ENCODE data around the gene HERPUD2.

Gene HERPUD2

GRCh38 chr7:35623381-35623780 lies 71.6 kb downstream of the HERPUD2 start:
- no peak for TF ChIP-seq Cebpa-rat (IDR thresholded peaks at IDR 0.05)
- Histone ChIP-seq H4K20me1 (no peaks in the 10 kb centered on the region), H3K9ac (no peak overlapping the region), H3K36me3 (peaks cover 10% of the 10 kb centered on the region), H3K9me3 (no peaks in the 10 kb centered on the region), H3K27me3 (no peaks in the 10 kb centered on the region), H3K27ac (no peak overlapping the region), H3K4me3 (no peak overlapping the region), H3K4me1 (no peaks in the 10 kb centered on the region), H3K4me2 (no peak overlapping the region)

GRCh38 chr7:35619863-35620262 lies 75.1 kb downstream of the HERPUD2 start:
- no peak overlapping the region for H3K4me2 ChIP-seq

DNA sequence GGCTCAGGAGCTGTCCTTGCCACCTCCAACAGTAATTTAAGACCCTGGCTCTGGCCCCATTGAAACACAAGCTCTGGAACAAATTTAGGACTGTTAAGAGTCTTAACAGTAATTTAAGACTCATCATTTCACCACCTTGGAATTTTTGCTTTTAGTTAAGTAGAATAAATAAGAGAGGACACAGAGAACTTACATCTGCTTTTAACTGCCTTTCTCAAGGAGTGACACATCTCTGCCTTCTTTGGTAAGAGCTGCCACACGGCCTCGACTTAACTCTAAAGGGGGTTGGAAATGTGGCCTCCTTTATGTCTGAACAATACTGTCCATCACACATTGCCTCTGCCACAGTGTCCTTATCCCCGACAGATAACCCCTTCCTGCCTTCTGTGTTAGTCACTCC lies 77.9 kb downstream of the HERPUD2 start:
- Histone ChIP-seq H3K9ac (no peak overlapping the region), H3K4me2 (no peak overlapping the region), H3K36me3 (no peaks in the 10 kb centered on the region), H3K27ac (no peak overlapping the region), H3K27me3 (no peaks in the 10 kb centered on the region), H4K20me1 (no peaks in the 10 kb centered on the region), H3K9me3 (no peaks in the 10 kb centered on the region), H3K4me1 (no peaks in the 10 kb centered on the region), H3K4me3 (no peak overlapping the region)
- TF ChIP-seq Cebpa-rat (IDR thresholded peaks at IDR 0.05), result no peak

More at GRCh38 chr7:35619863-35620262, 75.1 kb downstream of the HERPUD2 start:
- Histone ChIP-seq H3K27me3 (no peaks in the 10 kb centered on the region), H3K9ac (no peak overlapping the region), H3K4me1 (no peaks in the 10 kb centered on the region), H3K27ac (no peak overlapping the region), H4K20me1 (no peaks in the 10 kb centered on the region), H3K4me3 (no peak overlapping the region), H3K36me3 (no peaks in the 10 kb centered on the region), H3K9me3 (no peaks in the 10 kb centered on the region)
- TF ChIP-seq Cebpa-rat (IDR thresholded peaks at IDR 0.05), result no peak

DNA sequence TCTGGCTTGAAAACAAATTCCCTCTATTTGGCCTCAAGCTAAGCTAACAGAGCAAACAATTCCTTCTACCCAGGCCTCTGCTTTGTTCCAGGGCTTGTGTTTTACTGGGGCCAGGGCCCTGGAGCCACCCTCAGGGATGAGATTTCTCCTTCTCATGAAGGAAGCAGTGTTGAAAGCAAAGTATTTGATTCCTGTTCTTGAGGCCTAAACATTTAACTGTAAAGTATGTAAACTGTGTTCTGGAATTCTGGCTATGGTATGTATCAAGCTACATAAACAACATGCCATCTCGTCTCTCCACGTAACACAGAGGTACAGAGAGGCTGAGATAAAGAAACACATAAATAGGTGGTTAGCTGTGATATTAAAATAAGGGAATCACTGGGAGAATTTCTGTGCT lies 81.8 kb downstream of the HERPUD2 start:
- no peaks in the 10 kb centered on the region for H4K20me1 ChIP-seq
- no peaks in the 10 kb centered on the region for H3K9me3 ChIP-seq
- H3K4me1 ChIP-seq, result no peaks in the 10 kb centered on the region
- no peak overlapping the region for H3K9ac ChIP-seq
- TF ChIP-seq Cebpa-rat (IDR thresholded peaks at IDR 0.05), result no peak
- no peaks in the 10 kb centered on the region for H3K36me3 ChIP-seq
- no peak overlapping the region for H3K27ac ChIP-seq
- H3K4me2 ChIP-seq, result no peak overlapping the region
- H3K4me3 ChIP-seq, result no peak overlapping the region
- no peaks in the 10 kb centered on the region for H3K27me3 ChIP-seq

DNA sequence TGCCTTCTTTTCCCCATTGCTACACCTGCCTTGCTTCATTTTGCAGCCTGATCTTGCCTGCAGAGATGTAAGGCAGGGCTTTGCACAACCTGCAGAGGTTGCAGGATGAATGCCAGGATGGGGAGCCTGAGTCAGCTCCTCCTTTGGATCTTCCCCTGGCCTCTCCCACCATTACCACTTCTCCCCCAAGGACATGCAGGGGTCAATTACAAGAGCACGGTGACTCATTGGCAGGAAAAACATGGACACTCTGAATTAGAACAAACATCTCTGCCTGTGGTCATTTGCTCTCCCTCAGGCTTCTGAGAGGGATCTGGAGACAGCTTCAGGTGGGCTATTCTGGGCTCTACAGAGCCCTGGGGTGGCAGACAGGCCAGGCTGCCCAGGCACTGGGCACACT lies 89.2 kb downstream of the HERPUD2 start:
- no peak for TF ChIP-seq Cebpa-rat (IDR thresholded peaks at IDR 0.05)
- no peak overlapping the region for H3K9ac ChIP-seq
- no peaks in the 10 kb centered on the region for H3K27me3 ChIP-seq
- H3K4me3 ChIP-seq, result no peak overlapping the region
- no peak overlapping the region for H3K27ac ChIP-seq
- no peak overlapping the region for H3K4me2 ChIP-seq
- no peaks in the 10 kb centered on the region for H3K4me1 ChIP-seq
- no peaks in the 10 kb centered on the region for H3K9me3 ChIP-seq
- H4K20me1 ChIP-seq, result no peaks in the 10 kb centered on the region
- H3K36me3 ChIP-seq, result no peaks in the 10 kb centered on the region

GRCh38 chr7:35604595-35604994 lies 90.3 kb downstream of the HERPUD2 start:
- Histone ChIP-seq H3K9ac (no peak overlapping the region), H3K27ac (no peak overlapping the region), H3K4me3 (no peak overlapping the region), H3K36me3 (no peaks in the 10 kb centered on the region), H4K20me1 (no peaks in the 10 kb centered on the region), H3K4me2 (no peak overlapping the region), H3K4me1 (no peaks in the 10 kb centered on the region), H3K9me3 (no peaks in the 10 kb centered on the region), H3K27me3 (no peaks in the 10 kb centered on the region)
- TF ChIP-seq Cebpa-rat (IDR thresholded peaks at IDR 0.05), result no peak

DNA sequence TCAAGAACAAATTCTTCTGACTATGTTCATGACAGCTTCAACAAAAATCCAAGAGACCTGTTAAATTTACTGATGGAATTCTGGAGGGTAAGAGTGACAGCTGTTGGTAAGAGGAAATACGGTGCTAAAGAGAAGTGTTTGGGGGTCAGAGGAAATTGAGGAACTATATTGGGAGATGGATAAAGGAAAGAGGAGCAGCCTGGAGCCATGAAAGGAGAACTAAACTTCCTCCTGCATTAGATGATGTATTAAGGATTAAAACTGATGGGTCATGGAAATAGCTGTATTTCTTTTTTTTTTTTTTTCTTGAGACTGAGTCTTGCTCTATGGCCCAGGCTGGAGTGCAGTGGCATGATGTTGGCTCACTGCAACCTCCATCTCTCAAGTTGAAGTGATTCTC lies 95.3 kb downstream of the HERPUD2 start:
- H3K9ac ChIP-seq, result no peak overlapping the region
- H4K20me1 ChIP-seq, result no peaks in the 10 kb centered on the region
- H3K27ac ChIP-seq, result no peak overlapping the region
- no peaks in the 10 kb centered on the region for H3K36me3 ChIP-seq
- TF ChIP-seq Cebpa-rat (IDR thresholded peaks at IDR 0.05), result no peak
- H3K4me2 ChIP-seq, result no peak overlapping the region
- H3K4me3 ChIP-seq, result no peak overlapping the region
- H3K4me1 ChIP-seq, result no peaks in the 10 kb centered on the region; the same call in 1 of the 2 replicates
- no peaks in the 10 kb centered on the region for H3K27me3 ChIP-seq
- H3K9me3 ChIP-seq, result no peaks in the 10 kb centered on the region

- no peak for TF ChIP-seq Cebpa-rat (IDR thresholded peaks at IDR 0.05)
- H3K4me1 ChIP-seq, result no peaks in the 10 kb centered on the region; the same call in 1 of the 2 replicates
- H4K20me1 ChIP-seq, result no peaks in the 10 kb centered on the region
- no peaks in the 10 kb centered on the region for H3K9me3 ChIP-seq
- no peak overlapping the region for H3K27ac ChIP-seq
- no peak overlapping the region for H3K4me2 ChIP-seq
- no peak overlapping the region for H3K9ac ChIP-seq
- no peak overlapping the region for H3K4me3 ChIP-seq
- no peaks in the 10 kb centered on the region for H3K27me3 ChIP-seq
- no peaks in the 10 kb centered on the region for H3K36me3 ChIP-seq
Observed at GRCh38 chr7:35599061-35599460, 95.9 kb downstream of the HERPUD2 start.

GRCh38 chr7:35596061-35596460 lies 98.9 kb downstream of the HERPUD2 start:
- no peaks in the 10 kb centered on the region; the same call in 1 of the 2 replicates for H3K4me1 ChIP-seq
- no peak overlapping the region for H3K4me2 ChIP-seq
- H3K9ac ChIP-seq, result no peak overlapping the region
- H3K27ac ChIP-seq, result no peak overlapping the region
- no peaks in the 10 kb centered on the region for H4K20me1 ChIP-seq
- H3K4me3 ChIP-seq, result no peak overlapping the region
- TF ChIP-seq Cebpa-rat (IDR thresholded peaks at IDR 0.05), result no peak
- no peaks in the 10 kb centered on the region for H3K36me3 ChIP-seq
- H3K27me3 ChIP-seq, result no peaks in the 10 kb centered on the region
- no peaks in the 10 kb centered on the region for H3K9me3 ChIP-seq

GRCh38 chr7:35593899-35594298 lies 101.0 kb downstream of the HERPUD2 start:
- Histone ChIP-seq H3K36me3 (no peaks in the 10 kb centered on the region), H3K4me1 (no peaks in the 10 kb centered on the region; the same call in 1 of the 2 replicates), H3K9me3 (no peaks in the 10 kb centered on the region), H3K4me2 (no peak overlapping the region), H3K27me3 (no peaks in the 10 kb centered on the region), H3K27ac (no peak overlapping the region), H3K4me3 (no peak overlapping the region), H3K9ac (no peak overlapping the region), H4K20me1 (no peaks in the 10 kb centered on the region)
- no peak for TF ChIP-seq Cebpa-rat (IDR thresholded peaks at IDR 0.05)

DNA sequence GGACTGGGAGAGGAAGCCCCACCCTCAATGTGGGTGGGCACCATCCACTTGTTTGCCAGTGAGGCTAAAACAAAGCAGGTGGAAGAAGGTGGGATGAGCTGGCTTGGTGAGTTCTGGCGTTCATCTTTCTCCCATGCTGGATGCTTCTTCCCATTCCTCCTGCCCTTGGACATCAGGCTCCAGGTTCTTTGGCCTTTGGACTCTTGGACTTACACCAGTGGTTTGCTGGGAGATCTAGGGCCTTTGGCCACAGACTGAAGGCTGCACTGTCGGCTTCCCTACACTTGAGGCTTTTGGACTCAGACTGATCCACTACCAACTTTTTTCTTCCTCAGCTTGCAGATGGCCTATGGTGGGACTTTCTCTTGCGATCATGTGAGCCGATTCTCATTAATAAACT lies 106.3 kb downstream of the HERPUD2 start:
- TF ChIP-seq Cebpa-rat (IDR thresholded peaks at IDR 0.05), result no peak
- H3K4me2 ChIP-seq, result no peak overlapping the region
- no peaks in the 10 kb centered on the region for H3K27me3 ChIP-seq
- H4K20me1 ChIP-seq, result no peaks in the 10 kb centered on the region
- H3K4me1 ChIP-seq, result no peaks in the 10 kb centered on the region
- no peaks in the 10 kb centered on the region for H3K36me3 ChIP-seq
- H3K4me3 ChIP-seq, result no peak overlapping the region
- H3K9me3 ChIP-seq, result no peaks in the 10 kb centered on the region
- no peak overlapping the region for H3K27ac ChIP-seq
- H3K9ac ChIP-seq, result no peak overlapping the region

Data from BLaER1 (cell line).